NCI-H1436 treated with DMSO at 0.1 percent for 48 hours (cell line): ENCODE results near the gene PTPRM.

Source experiments
- DNase-seq: peaks from one replicate; lab custom pipeline; 2025; lab: John Stamatoyannopoulos, UW

Gene PTPRM

GRCh38 chr18:8005870-8006569, 438.9 kb downstream of the PTPRM start:
- no peak for DNase-seq

GRCh38 chr18:8006979-8007378, 439.9 kb downstream of the PTPRM start:
- no peak for DNase-seq

- no peak for DNase-seq
These were observed 440.9 kb downstream of the PTPRM start for GRCh38 chr18:8008033-8008432.

- DNase-seq = no peak
These were observed 444.2 kb downstream of the PTPRM start for GRCh38 chr18:8011361-8011760.

GRCh38 chr18:8011906-8012305, 444.8 kb downstream of the PTPRM start:
- DNase-seq = no peak

- DNase-seq = no peak
These were observed 451.7 kb downstream of the PTPRM start for GRCh38 chr18:8018701-8019331.

GRCh38 chr18:8019600-8019999, 452.5 kb downstream of the PTPRM start:
- DNase-seq = no peak

- no peak for DNase-seq
These were observed 453.2 kb downstream of the PTPRM start for GRCh38 chr18:8020132-8020846.

- DNase-seq = no peak
These were observed 461.9 kb downstream of the PTPRM start for GRCh38 chr18:8029061-8029460.

- no peak for DNase-seq
These were observed 462.6 kb downstream of the PTPRM start for GRCh38 chr18:8029731-8030130.

GRCh38 chr18:8030201-8030600, 463.1 kb downstream of the PTPRM start:
- no peak for DNase-seq

- no peak for DNase-seq
These were observed 464.4 kb downstream of the PTPRM start for GRCh38 chr18:8031496-8031895.

- DNase-seq = no peak
These were observed 467.6 kb downstream of the PTPRM start for GRCh38 chr18:8034674-8035073.

- DNase-seq = no peak
These were observed 469.4 kb downstream of the PTPRM start for GRCh38 chr18:8036551-8036950.

- no peak for DNase-seq
These were observed 470.2 kb downstream of the PTPRM start for GRCh38 chr18:8037296-8037695.

GRCh38 chr18:8040021-8040420, 472.9 kb downstream of the PTPRM start:
- DNase-seq = no peak

- no peak for DNase-seq
These were observed 474.5 kb downstream of the PTPRM start for GRCh38 chr18:8041526-8042111.

- DNase-seq = no peak
These were observed 476.9 kb downstream of the PTPRM start for GRCh38 chr18:8044004-8044403.

GRCh38 chr18:8045160-8045883, 478.2 kb downstream of the PTPRM start:
- DNase-seq = no peak

- DNase-seq = no peak
These were observed 478.8 kb downstream of the PTPRM start for GRCh38 chr18:8045884-8046281.

- no peak for DNase-seq
These were observed 479.3 kb downstream of the PTPRM start for GRCh38 chr18:8046441-8046840.

GRCh38 chr18:8049147-8049546, 482.0 kb downstream of the PTPRM start:
- DNase-seq = no peak
